ENCODE results near the gene TUT7.
"Not testable (repeated sequence)": the region's sequence is repeated elsewhere in the genome, so short reads cannot be mapped to it uniquely, and the experiment has no call there.

TUT7 gene

DNA sequence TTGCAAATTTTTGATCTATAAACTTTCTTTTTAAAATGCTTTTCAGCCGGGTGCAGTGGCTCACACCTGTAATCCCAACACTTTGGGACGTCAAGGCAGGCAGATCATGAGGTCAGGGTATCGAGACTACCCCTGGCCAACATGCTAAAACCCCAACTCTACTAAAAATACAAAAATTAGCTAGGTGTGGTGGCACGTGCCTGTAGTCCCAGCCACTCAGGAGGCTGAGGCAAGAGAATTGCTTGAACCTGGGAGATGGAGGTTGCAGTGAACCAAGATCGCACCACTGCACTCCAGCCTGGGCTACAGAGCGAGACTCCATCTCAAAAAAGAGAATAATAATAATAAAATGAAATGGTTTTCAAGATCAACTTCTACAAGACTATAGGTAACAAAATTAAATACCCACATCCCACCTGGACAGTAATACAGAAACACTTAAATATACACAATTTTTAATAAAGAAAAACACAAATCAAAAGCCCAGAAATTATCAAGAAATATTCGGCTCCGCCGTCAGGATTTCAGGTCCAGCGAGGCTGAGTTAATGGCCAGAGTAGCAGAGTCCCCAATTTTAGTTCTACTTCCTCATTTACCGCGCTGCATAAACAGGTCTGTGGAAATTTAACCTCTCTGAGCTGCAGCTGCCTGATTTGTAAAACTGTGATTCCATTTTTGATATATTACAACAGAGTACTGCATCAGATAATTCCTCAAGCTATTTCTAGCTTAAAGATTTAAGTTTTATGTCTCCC is 4.0 kb downstream of the TUT7 start:
- in situ Hi-C loops (cut with MboI; ENCODE audit: low sequenced_read_pairs), result no loop called here

- in situ Hi-C loops (cut with MboI; ENCODE audit: low sequenced_read_pairs), result no loop called here
Measured at GRCh38 chr9:86349271-86349670, 4.9 kb downstream of the TUT7 start.

GRCh38 chr9:86347991-86348390 is 6.2 kb downstream of the TUT7 start:
- in situ Hi-C loops (cut with MboI; ENCODE audit: low sequenced_read_pairs), result no loop called here

GRCh38 chr9:86344818-86345217 is 9.4 kb downstream of the TUT7 start:
- in situ Hi-C loops (cut with MboI; ENCODE audit: low sequenced_read_pairs), result no loop called here

DNA sequence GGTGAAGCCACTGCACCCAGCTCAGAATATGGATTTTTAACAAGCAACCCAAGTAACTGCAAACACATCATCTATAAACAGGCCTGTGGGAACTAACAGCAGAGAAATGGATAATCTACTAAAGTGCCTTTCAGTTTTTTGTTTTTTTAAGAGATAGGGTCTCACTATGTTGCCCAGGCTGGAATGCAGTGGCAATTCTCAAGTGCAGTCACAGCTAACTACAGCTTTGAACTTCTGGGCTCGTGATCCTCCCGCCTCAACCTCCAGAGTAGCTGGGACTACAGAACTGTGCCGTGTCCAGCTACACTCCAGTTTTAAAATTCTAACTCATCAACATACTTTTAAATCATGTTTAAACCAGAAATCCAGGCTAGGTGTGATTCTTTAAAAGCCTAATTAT is 11.9 kb downstream of the TUT7 start:
- in situ Hi-C loops (cut with MboI; ENCODE audit: low sequenced_read_pairs), result no loop called here

GRCh38 chr9:86341007-86341491 is 13.2 kb downstream of the TUT7 start:
- in situ Hi-C loops (cut with MboI; ENCODE audit: low sequenced_read_pairs), result no loop called here

- in situ Hi-C loops (cut with MboI; ENCODE audit: low sequenced_read_pairs), result no loop called here
Measured at GRCh38 chr9:86340356-86341006, 13.7 kb downstream of the TUT7 start.

GRCh38 chr9:86337469-86338108 is 16.6 kb downstream of the TUT7 start:
- in situ Hi-C loops (cut with MboI; ENCODE audit: low sequenced_read_pairs), result no loop called here

GRCh38 chr9:86336058-86336457 is 18.2 kb downstream of the TUT7 start:
- in situ Hi-C loops (cut with MboI; ENCODE audit: low sequenced_read_pairs), result no loop called here

DNA sequence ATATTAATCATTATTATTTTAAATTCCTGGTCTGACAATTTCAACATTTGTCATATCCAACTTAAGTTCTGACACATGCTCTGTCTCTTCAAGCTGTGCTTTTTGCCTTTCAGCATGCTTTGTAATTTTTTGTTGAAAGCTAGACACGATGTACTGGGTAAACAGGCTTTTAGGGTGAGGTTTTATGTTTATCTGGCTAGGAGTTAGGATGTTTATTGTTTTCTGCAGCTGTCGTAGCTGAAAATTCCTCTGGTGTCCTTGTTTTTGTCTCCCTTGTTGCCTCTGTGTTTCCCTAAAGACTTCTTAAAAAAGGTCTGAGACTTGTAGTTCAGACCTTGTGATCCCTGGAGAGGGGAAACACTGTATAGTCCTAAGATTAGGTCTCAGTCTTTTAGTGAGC is 20.6 kb downstream of the TUT7 start:
- in situ Hi-C loops (cut with MboI; ENCODE audit: low sequenced_read_pairs), result no loop called here

DNA sequence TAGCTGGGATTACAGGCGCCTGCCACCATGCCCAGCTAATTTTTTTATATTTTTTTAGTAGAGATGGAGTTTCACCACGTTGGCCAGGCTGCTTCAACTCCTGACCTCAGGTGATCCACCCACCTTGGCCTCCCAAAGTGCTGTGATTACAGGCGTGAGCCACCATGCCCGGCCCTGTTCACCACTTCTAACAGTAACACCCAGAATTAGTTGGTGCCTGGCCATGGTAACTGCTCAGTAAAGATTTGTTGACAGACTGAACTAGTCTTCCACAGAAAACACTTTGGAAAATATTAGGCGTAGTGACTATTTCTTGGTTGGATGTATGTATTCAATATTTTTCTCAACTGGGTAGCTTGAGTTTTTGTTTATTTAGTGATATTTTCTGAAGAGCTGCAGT is 24.0 kb downstream of the TUT7 start:
- in situ Hi-C loops (cut with MboI; ENCODE audit: low sequenced_read_pairs), result no loop called here

DNA sequence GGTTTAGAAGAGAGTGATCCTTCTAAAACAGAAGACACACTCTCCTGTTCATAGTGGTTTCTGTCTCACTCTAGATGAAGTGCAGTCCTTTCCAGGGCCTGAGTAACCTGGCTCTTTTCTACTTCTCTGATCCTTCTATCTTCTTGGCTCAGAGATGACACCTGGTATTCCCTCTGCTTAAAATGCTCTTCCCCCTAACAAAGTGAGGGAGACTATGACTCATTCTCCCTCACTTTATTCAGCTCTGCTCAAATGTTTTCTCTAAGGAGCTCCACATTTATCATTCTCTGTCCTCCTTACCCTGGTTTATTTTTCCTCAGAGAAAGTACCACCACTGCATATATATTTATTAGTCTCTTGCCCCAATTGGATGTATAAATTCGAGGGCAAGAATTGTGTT is 24.6 kb downstream of the TUT7 start:
- in situ Hi-C loops (cut with MboI; ENCODE audit: low sequenced_read_pairs), result no loop called here

DNA sequence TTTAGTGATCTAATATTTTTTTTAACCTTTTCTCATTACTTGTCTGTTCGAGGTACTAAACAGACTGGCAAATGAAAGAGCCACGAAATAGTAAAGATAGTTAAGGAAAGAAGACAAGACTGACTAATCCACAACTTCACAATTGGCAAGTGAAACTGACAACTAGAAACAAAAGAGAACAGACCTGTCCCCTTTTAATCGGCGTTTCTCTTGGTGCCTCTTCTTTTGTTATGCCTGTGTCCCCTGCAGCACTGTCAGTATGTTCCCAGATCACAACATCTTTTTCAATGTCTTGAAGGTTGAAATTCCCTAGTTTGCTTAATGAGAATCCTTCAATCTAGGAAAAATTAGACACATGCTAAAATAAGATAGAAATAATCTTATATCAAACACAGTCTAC is 26.1 kb downstream of the TUT7 start:
- in situ Hi-C loops (cut with MboI; ENCODE audit: low sequenced_read_pairs), result no loop called here

GRCh38 chr9:86326536-86326935 is 27.7 kb downstream of the TUT7 start:
- in situ Hi-C loops (cut with MboI; ENCODE audit: low sequenced_read_pairs), result no loop called here

DNA sequence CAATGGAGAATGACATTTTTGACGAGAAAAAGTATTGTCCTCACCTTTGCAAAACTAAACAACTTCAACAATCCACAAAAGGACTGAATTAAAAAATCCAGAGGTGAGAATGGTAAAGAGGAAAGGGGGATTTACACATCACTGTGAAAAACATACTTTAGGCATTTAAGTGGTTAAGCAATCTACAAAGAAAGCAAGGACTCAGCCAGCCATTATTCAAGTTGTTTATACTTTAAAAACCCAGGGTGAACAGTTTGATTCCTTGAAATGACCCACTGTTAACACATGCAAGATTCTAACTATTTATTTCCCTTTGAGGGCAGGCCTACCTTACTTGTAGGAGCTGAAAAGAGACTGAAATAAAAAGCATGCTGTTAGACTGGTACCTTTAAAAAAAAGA is 29.3 kb downstream of the TUT7 start:
- in situ Hi-C loops (cut with MboI; ENCODE audit: low sequenced_read_pairs), result no loop called here

DNA sequence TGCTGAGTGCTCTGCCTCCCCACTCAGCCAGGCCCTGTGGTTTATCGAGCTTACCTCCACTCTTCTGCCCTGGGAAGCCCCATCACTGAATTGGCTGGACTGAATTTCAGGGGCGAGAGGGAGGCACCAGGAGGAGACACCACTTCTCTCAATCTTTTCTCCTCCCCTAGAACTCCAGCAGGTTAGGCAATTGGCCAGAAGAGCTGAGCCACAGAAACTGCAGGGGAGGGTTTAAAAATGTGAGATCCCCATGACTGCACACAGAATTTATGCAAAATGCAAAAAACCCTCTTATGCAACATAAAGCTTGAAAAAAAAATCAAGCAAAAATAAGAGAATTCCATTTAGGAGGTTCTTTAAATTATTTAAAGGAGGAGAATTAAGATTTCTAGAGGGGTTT is 29.9 kb downstream of the TUT7 start:
- in situ Hi-C loops (cut with MboI; ENCODE audit: low sequenced_read_pairs), result no loop called here

- in situ Hi-C loops (cut with MboI; ENCODE audit: low sequenced_read_pairs), result no loop called here
Measured at GRCh38 chr9:86322973-86323644, 31.1 kb downstream of the TUT7 start.

- in situ Hi-C loops (cut with MboI; ENCODE audit: low sequenced_read_pairs), result no loop called here
Measured at GRCh38 chr9:86321373-86321772, 32.8 kb downstream of the TUT7 start.

DNA sequence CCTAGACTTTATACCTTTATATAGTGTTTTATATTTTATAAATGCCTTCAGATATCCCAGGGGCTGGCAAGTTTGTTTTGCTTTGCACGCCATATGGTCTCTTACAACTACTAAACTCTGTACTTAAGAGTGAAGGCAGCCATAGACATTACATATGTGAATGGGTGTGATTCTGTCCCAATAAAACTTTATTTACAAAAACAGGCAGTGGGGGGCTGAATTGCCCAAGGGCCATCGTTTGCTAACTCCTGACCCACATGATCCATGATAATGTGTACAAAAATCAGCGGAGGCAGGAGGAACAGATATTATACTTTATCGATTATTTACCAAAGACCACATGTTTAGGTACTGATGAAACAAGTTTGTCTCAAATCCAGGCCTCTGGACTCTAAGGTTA is 36.0 kb downstream of the TUT7 start:
- in situ Hi-C loops (cut with MboI; ENCODE audit: low sequenced_read_pairs), result no loop called here

- in situ Hi-C loops (cut with MboI; ENCODE audit: low sequenced_read_pairs), result no loop called here
Measured at GRCh38 chr9:86315078-86315477, 39.1 kb downstream of the TUT7 start.

GRCh38 chr9:86312959-86313358 is 41.3 kb downstream of the TUT7 start:
- in situ Hi-C loops (cut with MboI; ENCODE audit: low sequenced_read_pairs), result not testable (repeated sequence)

- in situ Hi-C loops (cut with MboI; ENCODE audit: low sequenced_read_pairs), result no loop called here
Measured at GRCh38 chr9:86308687-86309086, 45.5 kb downstream of the TUT7 start.

Data from HL-60/S4 treated with phorbol 12-myristate 13-acetate at 8.2 ng/mL for 4 days and 3 days (cell line).